ENCODE measurements around the gene MICU1. TPM values are rescaled to one million over a fixed set of nuclear protein-coding genes. Genes with fewer than 3 reads are reported as not detected.

The MICU1 gene
- total RNA-seq: 25.7 and 40.0 TPM in 2 replicates

GRCh38 chr10:72625608-72626443 lies at the start of gene MICU1:
TSS of gene MICU1 (minus strand) at chr10:72626079. CDS start at chr10:72566793, 59,286 bp downstream.

GRCh38 chr10:72354356-72355213 lies 271.3 kb downstream of the MICU1 start, which contains the start of gene DNAJB12:
TSS of gene DNAJB12 (minus strand) at chr10:72354919. CDS start at chr10:72354897, 22 bp downstream.

Other genes with a start within 250 kb of the MICU1 start
- 22.9 and 24.0 TPM in 2 replicates for gene MCU, start 66.1 kb upstream of the MICU1 start, total RNA-seq